GM19452 (cell line): Measurements from ENCODE around the gene DCST1.
A peak's percentile ranks its signal among the peaks of the same experiment; 100 is the strongest.

Experiments used
- ATAC-seq: cut with Tn5 transposase; IDR thresholded peaks from one replicate; pipeline ENCODE4 v1.9.1; 2021; ENCODE audit not compliant: unreplicated experiment

DCST1 gene

DNA sequence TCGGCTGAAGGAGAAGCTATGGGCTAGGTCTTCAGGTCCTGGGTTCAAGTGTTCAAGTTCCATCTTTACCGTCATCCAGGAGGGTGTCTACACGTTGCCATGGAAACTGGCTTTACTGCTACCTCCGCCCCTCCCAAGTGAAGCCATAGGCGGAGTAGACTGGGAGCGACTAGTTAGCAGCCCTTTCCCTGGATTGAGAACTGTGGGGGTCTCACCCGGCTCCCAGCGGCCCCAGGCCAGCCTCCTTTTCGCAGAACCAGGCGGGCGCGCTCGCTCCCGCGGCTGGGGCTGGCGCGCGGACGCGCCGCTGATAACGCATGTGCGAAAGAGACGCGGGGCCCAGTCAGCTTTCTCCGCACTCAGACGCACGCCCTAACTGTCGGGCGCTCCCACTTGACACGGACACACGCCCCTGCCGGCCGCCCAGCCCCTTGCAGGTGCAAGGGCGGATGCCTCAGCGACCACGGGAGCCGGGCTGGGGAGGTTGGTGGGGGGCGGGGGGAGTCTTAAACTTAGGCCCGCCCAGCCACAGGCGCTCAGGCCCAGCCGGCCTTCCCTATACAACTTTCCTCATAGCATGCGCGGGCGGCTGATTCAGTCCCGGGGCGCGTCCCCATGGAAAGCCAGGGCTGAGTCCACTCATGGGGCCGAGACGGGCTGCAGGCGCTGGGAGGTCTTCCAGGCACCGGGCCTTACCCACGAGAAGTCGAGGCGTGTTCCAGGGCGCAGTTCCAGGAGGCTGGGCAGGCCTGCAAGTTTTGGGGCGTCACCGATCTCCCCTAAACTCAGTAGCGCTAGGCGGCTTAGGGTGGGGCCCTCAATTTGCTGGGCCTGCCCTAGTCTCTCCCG is 37.3 kb downstream of the DCST1 start:
- ATAC-seq, result no peak

DNA sequence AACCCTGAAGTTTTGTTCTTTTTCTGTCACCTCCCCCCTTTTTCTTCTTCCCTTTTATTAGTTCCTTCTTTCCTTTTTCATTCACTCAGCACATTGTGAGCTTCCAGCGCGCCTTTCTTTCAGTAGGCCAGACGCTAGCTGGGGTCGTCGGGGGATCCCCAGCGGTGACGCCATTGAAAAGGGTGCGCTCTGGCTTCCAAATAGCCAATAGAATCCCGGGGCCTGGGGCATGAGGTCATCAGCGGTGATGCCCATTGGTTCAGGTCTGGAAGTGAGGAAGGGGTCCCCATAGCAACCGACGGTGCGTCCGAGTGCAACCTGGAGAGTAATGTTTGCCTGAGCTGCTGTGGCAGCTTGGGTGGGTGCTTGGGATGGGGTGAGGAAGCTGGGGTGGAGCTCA is 38.1 kb downstream of the DCST1 start:
- no peak for ATAC-seq

DNA sequence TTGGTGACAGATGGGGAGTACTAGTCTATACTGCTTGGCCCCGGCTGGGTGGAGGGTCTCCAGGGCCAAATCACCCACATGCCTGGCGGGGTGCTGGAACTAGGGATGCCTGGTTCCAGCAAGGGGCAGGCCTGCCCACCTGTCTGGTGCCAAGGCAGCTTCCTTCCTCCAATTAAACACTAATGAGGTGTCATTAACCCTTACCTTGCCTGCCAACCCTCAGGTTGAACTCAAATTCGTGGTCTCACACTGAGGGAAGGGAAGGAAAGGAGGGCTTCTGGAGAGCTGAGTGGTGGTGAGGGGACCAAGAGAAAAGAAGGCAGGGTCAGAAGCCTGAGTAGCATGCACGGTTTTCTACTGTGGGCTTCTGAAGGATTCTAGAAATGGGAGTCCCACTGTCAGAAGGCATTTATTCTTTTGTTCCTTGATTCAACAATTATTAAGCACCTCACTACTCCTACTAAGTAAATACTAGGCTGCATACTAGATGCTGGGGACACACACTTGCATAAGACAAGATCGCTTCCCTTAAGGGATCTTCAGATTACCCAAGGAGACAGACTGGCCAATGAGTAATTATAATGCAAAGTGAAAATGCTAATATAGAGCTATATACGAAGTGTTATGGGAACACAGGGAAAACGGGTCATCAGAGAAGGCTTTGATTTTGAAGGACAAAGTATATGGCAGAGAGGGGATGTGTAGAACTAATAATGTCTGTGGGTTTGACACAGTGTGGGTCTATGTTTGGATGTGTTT is 39.1 kb downstream of the DCST1 start:
- ATAC-seq, result no peak

DNA sequence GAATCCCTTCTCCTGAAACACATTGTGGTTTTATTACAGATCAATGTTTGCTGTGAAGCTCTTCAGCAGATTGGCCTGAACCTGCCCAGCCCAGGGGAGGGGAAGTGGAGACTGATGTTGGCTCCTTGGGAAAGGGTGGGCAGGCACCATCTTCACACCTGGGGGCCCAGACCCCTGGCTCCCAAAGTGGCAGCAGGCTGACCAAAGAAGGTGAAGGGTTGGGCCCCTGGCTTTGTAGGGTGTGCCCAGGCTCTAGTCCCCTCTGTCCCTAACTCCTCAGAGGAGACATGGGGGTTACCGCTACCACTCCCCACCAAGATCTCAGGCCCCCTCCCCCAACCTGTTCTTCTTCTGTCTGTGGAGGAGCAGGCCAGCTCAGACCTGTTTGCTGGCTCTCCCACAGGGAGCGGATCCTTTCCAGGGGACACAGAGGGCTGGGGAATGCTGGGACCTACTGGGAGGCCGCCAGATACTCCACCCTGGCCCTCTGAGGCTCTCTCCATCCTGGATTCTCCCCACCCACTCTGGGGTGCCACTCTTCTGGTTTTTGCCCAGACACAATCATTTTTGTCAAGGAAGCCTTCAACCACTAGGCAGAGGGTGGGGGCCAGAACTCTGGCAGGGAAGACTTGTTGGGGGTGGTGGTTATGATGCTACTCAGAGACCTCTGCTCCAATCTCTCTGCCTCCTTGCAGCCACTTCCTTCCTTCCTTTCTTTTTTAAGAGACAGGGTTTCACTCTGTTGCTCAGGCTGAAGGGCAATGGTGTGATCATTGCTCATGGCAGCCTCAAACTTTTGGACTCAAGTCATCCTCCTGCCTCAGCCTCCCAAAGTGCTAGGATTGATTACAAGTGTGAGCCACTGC is 40.0 kb downstream of the DCST1 start:
- ATAC-seq, result no peak

DNA sequence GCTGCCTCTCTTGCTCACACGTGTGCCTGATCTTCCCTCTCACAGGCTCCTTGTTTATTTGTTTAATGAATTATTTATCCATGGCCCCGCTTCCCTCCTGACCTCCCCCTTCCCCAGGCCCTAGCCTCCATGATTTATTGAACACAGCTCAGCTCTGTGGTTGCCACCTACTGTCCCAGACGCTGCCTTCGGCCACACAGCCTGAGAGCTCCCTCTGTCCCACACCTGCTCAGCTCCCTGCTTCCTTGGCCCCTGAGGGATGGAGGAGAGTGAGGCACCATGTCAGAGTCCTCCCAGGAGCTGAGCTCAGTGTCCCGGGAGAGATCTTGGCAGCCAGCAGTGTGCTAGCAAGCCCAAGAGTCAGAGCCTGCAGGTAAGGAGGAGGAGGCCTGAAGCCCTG is 41.9 kb downstream of the DCST1 start:
- no peak for ATAC-seq

DNA sequence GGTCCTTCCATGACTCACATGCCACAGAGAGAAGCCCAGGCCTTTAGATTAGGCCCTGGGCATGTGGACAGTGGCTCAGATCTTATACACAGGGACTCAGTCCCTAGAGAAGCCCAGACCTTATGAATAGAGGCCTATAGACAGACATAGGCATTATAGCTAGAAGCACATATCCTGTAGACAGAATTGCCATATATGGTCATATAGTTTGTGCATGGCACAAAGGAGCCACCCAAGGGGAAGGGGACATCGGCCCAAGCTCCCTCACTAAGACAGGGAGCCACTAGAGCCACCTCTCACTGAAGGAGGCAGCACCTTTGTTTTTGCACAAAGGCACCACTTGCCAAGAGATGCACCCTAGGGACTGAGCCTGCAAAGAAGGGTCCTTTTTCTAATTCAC is 42.7 kb downstream of the DCST1 start:
- ATAC-seq, result no peak

DNA sequence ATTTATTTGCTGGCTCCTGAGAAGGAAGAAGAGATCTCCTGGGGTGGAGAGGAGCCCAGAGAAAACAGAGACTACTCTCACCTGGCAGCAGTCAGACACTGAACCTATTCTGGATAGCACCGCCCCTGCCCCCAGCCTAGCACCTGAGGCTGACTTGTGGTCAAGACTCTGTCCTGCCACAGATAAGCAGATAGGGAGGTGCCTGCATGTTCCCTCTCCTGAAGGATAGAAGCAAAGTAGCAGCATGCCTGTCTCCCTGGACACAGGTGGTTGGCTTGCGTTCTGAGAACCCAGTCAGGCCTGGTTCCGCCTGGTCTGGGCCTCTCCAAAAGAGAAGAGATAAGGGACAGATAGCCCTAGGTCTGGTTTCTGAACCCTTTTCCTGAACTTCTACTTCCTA is 43.7 kb downstream of the DCST1 start:
- ATAC-seq, result no peak

DNA sequence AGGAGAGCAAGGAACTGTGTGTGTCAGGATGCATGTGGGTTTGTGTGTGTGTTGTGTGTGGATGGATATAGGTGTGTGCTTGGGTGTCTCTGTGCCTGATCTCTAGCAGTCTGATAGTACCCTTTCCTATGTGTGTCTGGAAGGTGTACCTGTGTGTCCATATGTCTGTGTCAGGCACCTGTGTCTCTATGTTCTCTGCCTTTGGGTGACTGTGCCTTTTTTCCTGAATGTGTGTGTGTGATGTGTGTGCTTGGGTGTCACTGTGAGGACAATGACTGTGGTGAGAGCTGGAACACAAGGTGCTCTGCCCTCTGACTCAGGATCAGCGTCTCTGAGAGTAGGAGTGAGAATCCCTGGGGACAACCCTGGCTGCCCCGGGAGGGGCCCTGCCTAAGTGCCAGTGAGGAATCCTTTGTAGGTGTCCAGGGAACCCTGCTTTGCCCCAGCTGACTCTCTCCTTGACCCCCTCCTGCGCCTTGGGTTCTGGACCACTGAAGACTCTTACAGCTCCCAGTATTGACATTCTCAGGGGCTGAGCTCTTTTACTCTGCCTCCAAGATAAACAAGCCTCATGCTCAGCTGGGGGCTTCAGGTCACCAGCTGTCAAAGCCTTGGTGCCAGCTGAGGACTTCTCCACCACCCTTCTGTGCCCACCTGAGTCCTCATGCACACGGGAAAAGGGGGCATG is 44.3 kb downstream of the DCST1 start:
- no peak for ATAC-seq

DNA sequence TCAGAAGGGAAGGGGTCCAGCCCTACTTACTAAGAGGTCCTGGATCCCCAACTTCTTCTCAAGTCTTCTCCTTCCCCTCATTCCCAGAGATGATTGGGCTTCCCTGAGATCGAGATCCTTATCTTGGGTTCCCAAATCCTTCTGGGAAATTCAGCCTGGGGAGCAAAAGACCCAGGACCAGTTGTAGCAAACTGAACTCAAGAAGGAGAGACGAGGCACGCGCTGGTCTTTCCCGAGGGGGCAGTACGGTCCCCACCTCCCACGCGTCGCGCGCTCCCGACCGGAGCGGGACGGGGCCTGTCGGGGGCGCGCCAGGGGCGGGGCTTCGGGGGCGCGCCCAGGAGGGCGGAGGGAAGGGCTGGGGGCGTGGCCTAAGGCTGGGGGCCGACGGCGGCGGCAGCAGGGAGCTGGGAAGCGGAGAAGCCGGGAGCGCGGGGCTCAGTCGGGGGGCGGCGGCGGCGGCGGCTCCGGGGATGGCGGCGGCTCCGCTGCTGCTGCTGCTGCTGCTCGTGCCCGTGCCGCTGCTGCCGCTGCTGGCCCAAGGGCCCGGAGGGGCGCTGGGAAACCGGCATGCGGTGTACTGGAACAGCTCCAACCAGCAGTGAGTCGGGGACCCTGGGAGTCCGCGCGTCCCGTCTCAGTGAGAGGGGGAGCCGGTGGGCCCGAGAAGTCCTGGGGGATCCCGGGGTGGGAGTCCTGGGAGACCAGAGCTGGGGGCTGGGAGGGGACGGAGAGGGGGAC is 45.0 kb downstream of the DCST1 start, which contains the start of gene EFNA3:
TSS of gene EFNA3 (plus strand) at position 369 of the 741 bp plus-strand sequence. CDS start at position 474, 105 bp downstream.
- ATAC-seq, result no peak

DNA sequence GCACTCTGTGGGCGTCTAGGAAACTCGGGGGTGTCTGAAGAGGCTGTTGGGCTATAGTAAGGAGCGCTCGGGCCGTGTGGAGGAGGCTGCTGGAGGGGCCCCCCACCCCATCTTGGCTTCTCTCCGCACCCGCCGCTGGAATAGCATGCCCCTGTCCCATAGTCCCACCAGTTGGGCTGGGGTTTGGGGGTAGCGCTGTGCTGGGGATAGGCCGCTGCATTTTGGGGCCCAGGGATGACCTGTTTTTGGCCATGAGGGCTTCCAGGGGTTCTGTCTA is 45.5 kb downstream of the DCST1 start:
- no peak for ATAC-seq

DNA sequence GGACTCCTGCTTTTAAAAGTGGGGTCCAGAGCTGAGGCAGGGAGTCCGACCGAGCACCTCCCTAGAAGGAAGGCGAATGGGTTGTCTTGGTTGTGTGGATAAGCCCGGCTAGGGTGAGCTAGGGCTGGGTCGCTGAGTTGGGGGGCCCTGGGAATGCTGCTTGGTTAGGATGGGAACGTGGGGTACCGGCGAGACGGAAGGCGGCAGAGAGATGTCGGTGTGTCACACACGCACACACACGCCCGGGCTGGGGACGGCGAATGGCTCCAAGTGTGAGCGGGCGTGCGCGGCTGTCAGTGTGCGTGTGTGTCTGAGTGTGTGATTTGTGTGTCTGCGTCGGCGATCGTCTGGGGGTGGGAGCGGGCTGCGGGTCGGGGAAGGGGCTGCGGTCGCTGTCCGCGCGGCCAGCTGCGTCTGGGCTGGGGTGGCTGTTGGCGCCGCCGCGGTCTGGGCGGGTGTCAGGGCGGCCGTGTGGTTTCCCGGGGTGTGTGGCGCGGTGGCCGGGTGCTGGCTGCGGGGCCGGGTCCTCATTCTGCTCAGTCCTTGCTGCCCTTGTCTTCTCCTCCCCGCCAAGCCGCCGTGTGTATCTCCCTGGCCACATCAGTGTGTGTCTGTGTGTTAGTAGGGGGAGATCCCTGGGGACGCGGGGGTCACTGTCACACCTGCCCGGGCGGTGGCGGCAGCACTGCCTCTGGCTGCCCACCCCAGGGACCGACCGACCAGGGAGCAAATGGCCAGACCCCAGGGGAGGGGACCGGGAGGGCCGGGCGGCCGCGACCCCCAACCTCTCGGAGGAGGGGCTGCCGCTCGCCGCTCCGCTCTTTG is 46.1 kb downstream of the DCST1 start:
- no peak for ATAC-seq

DNA sequence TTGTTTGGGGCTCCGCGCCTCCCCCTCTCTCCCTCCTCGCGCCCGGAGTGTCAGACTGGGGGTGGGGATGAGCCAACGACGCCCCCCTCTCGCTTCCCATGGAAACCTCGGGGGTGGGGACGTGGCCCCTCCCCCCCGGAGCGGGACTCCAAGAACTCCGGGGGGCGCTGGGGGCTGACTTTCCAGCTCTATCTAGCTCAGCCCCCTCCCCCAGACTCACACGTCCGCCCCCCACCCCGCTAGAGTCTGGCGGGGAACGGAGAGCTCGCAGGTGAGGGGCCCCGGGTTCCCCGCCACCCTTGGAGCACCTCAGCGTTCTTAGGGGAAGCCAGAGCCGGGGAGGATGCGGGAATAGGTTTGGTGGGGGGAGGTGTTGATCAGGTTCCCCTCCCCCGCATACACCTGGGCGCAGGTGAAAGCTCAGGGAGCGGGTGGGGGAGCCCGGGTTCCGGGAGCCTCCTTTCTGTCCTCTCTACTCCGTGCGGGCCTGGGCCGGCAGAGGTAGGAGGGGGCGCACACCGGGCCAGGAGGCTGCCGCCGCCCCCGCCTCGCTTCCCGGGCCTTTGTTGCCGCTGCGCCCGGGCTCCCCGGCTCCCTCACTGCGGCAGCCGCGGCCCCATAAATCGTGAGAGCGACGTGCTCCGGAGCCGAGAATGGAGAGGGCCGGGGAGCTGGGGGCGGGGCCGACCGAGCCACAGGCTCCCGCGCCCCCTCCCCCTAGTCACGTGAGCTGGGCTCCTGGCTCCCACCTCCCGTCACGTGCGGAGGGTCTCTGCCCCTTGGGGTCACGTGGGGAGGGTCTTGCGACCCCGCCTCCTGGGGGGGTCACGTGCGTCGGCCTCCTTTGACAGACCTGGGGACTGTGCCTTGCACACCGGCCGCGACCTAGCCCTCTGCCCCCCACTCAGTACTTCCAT is 46.9 kb downstream of the DCST1 start:
- ATAC-seq, result no peak

DNA sequence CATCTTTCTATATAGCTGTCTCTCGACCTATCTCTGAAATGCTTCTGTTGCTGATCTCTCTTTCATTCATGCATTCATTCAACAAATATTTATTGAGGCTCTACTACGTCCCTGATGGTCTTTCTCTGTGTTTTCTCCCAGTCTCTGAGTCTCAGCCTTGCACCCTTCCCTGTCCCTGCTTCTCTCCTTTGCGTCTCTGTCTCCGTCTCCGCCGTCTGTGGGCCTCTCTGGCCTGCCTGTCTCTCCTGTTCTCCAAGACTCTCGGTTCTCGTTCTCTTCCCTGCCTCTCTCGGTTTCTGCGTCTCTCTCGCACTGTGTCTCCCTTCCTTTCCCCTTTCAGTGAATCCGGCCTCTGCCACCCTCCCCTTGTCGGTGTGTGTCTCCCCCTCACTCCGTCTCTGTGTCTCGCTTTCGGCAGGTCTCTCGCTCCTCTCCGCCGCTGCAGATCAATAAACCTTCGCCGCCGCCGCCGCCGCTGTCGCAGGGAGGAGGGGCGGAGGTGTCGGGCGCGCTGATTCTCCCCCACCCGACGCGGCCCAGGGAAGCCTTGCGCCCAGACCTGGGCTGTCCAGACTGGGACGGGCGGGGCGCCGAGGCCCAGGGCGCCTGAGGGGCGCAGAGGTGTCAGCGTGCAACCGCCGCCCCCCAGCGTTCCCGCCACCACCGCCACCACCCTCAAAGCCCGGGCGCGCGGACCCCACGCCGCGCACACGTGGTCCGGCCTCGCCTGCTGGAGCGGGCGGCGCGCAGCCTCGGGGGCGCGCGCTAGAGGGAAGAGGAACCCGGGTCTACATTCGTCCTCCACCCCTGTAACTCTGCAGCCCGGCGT is 48.1 kb downstream of the DCST1 start:
- ATAC-seq, result no peak

DNA sequence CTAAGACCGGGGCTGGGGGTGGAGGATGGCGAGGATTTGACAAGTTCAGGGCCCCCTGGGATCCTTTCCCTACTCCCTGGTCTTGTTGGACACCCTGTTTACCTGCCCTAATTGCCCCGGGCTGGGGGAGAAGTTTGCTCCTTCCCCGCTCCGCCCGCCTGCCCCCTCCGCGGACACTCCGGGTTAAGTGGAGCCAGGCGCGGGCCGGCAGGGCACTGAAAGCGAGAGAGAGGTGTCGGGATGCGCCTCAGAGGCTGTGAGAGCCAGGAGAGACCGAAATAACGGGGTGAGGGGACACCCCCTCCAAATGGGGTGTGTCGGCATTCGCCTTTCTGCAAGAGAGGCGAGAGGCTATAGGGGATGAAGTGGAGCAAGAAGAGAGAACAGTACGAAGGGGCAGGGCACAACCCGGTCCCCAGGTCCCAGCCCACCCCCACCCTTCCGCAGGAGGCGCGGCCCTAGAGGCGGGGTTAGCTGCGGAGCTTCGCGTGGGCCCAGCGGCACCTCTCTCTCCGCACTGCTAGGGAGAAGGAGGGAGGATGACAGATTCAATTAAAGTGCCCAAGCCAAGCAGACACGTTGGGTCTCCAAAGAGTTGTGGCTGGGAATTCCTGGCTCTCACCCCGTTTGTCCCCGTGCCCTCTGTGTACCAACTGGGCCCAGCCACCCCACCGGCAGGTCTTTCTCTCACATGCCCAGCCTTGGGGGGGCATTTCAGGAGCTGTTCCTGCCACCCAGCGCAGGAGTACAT is 48.9 kb downstream of the DCST1 start:
- no peak for ATAC-seq

DNA sequence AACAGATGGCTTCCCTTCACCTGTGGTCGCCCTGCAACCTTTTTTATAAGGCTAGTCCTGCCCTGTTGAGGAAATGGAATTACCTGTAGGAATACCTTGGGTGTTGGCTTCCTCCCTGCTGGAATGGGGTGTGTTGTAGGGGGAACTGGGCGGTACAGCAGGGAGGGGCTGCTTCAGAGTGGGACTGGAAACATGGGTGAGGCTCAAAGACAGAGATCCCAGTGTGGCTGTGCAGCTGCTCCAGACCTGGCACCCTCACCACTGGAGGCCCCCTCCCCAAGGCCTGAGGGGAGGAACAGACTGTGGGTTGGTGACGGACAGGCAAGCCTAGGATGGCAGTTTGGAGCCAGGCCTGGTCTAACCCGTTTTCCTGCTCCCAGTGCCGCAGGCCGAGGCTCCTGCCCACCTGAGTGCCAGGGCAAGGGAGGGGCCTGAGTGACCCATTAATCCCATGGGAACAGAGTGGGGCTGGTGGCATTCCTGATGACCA is 49.5 kb downstream of the DCST1 start:
- no peak for ATAC-seq

DNA sequence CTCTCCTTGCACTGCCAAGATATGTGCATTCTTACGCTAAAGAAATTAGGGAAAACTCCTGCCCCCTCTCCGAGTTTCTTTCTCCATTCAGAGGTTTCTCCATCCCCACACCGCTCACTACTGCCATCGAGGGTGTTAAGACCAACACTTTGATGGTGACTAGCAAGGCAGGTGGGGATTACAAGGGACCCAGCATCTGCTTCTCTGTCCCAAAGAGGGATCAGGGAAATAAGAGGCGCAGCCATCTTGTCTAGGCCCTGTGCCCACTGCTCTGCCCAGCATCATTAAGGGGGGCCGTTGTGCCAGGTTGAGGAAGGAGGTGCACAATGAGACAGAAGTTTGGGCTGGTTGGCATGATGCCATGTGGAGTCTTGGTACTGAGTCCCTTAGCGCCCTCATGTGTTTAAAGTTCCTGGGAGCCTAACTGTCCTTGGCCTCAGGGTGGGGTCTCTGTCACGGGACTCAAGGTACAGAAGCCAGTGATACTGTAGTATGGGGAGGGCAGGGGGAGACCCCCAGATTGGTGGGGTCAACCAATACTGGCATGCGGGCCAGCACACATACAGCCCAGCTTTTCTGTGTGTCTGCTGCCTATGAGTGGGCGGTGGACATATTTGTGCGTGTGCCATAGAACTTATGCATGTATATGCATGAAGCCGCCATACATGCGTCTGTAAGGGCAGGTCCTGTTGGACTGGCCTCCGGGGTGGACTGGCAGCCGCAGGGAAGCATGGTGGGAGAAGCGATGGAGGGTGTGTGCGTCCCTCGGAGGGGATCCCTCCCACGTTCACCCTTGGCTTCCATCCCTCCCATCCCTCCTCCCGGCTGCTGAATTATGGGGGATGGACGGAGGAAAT is 50.5 kb downstream of the DCST1 start:
- ATAC-seq, result peak; percentile 3
